K562 (cell line): ENCODE data around the gene GFM2. TPM values are rescaled to one million over a fixed set of nuclear protein-coding genes. Genes with fewer than 3 reads are reported as not detected.

Source experiments
- ARID2 ChIP-seq: fragments of 450-650 bp; IDR thresholded peaks from 2 replicates; pipeline ENCODE4 v1.6.1; 2017; ENCODE audit warnings: antibody characterized with exemption, mild to moderate bottlenecking
- C11orf30 ChIP-seq: fragments of 450-650 bp; IDR thresholded peaks from 2 replicates; pipeline ENCODE4 v1.6.1; 2016; ENCODE audit warnings: low read depth, mild to moderate bottlenecking
- CBX3 ChIP-seq, 2 experiments: IDR thresholded peaks; 1 replicate in 1 of 2; 2 replicates in 1 of 2; pipeline ENCODE4 v1.6.1; 2012; ENCODE audit warnings: inconsistent platforms in 2 of 2, low read length in 2 of 2, borderline replicate concordance in 1 of 2, control low read depth in 1 of 2
- CBX5 ChIP-seq: IDR thresholded peaks from 2 replicates; pipeline ENCODE4 v1.6.1; 2014; ENCODE audit warnings: low read depth, borderline replicate concordance
- CEBPG ChIP-seq, 3 experiments: fragments of 200-800 bp in 1 of 3; sonication (Bioruptor generic) in 1 of 3; sonication (generic) in 1 of 3; formaldehyde crosslinking in 1 of 3; IDR thresholded peaks in 2 of 3; conservative IDR thresholded peaks in 1 of 3; 2 replicates each; pipeline versions ENCODE4 v1.6.1 to v1.8.0; 2016 to 2022; ENCODE audit warnings: missing compliant biosample characterization in 2 of 3, missing genetic modification characterization in 2 of 3, mild to moderate bottlenecking in 1 of 3, missing genetic modification reagents in 1 of 3
- DNMT1 ChIP-seq: fragments of 450-650 bp; IDR thresholded peaks from 2 replicates; pipeline ENCODE4 v1.6.1; 2016; ENCODE audit warnings: antibody characterized with exemption, mild to moderate bottlenecking
- EGR1 ChIP-seq: fragments of 450-650 bp; conservative IDR thresholded peaks from 2 replicates; pipeline ENCODE4 v1.6.1; 2017; ENCODE audit warnings: mild to moderate bottlenecking
- FOXK2 ChIP-seq, 2 experiments: fragments of 450-650 bp; IDR thresholded peaks in 1 of 2; conservative IDR thresholded peaks in 1 of 2; 2 replicates each; pipeline ENCODE4 v1.6.1; 2016; ENCODE audit warnings: low read depth in 2 of 2, mild to moderate bottlenecking in 1 of 2
- HCFC1 ChIP-seq: IDR thresholded peaks from 2 replicates; pipeline ENCODE4 v1.6.1; 2012; ENCODE audit warnings: low read depth, low read length, improper control_type of control experiment
- HNRNPL ChIP-seq: fragments of 200-400 bp; formaldehyde crosslinking; IDR thresholded peaks from 2 replicates; pipeline ENCODE4 v1.6.1; 2017; ENCODE audit warnings: low read depth, mild to moderate bottlenecking, low read length
- MEF2A ChIP-seq: IDR thresholded peaks from 2 replicates; pipeline ENCODE4 v1.6.1; 2011; ENCODE audit warnings: low read depth, mild to moderate bottlenecking, low read length, moderate library complexity; ENCODE audit not compliant: control insufficient read depth
- NCOA6 ChIP-seq: fragments of 450-650 bp; IDR thresholded peaks from 2 replicates; pipeline ENCODE4 v1.6.1; 2017; ENCODE audit warnings: mild to moderate bottlenecking
- PTTG1 ChIP-seq: fragments of 450-650 bp; IDR thresholded peaks from 2 replicates; pipeline ENCODE4 v1.6.1; 2016; ENCODE audit warnings: low read depth, mild to moderate bottlenecking, missing genetic modification characterization, missing compliant biosample characterization
- RBM17 ChIP-seq: fragments of 200-400 bp; formaldehyde crosslinking; IDR thresholded peaks from 2 replicates; pipeline ENCODE4 v1.6.1; 2017; ENCODE audit warnings: low read depth, mild to moderate bottlenecking, low read length, borderline replicate concordance
- SMAD2 ChIP-seq: fragments of 150-350 bp; IDR thresholded peaks from 2 replicates; pipeline ENCODE4 v1.6.1; 2014; ENCODE audit warnings: low read depth, mild to moderate bottlenecking, low read length
- TCF3 ChIP-seq: sonication (generic); formaldehyde crosslinking; IDR thresholded peaks from 2 replicates; pipeline ENCODE4 v1.4.0; 2020; ENCODE audit warnings: mild to moderate bottlenecking, missing genetic modification reagents
- ZNF165 ChIP-seq: fragments of 250-450 bp; sonication (Bioruptor Pico); IDR thresholded peaks from 2 replicates; pipeline ENCODE4 v1.4.0; 2020; ENCODE audit warnings: borderline replicate concordance
- ZNF282 ChIP-seq: sonication (generic); formaldehyde crosslinking; IDR thresholded peaks from 2 replicates; pipeline ENCODE4 v1.8.1; 2023; ENCODE audit warnings: missing genetic modification reagents
- ZNF324 ChIP-seq: fragments of 250-450 bp; sonication (Bioruptor Pico); IDR thresholded peaks from 2 replicates; pipeline ENCODE4 v1.4.0; 2020; ENCODE audit warnings: mild to moderate bottlenecking
- ZNF354B ChIP-seq: fragments of 250-450 bp; sonication (Bioruptor Pico); IDR thresholded peaks from 2 replicates; pipeline ENCODE4 v1.4.0; 2020
- ZNF586 ChIP-seq: fragments of 450-650 bp; formaldehyde crosslinking; conservative IDR thresholded peaks from 2 replicates; pipeline ENCODE4 v1.4.0; 2020; ENCODE audit warnings: mild to moderate bottlenecking, moderate library complexity
- ZNF764 ChIP-seq: fragments of 250-450 bp; sonication (Bioruptor Pico); IDR thresholded peaks from 2 replicates; pipeline ENCODE4 v1.4.0; 2020; ENCODE audit warnings: low read depth, mild to moderate bottlenecking, moderate library complexity
- ZNF79 ChIP-seq: fragments of 250-450 bp; sonication (Bioruptor Pico); IDR thresholded peaks from 2 replicates; pipeline ENCODE4 v1.4.0; 2020; ENCODE audit warnings: low read depth, mild to moderate bottlenecking, moderate library complexity
- polyA plus RNA-seq, 8 experiments: library from polyadenylated mRNA; depleted of rRNA in 4 of 8; stranded (reverse) in 5 of 8; unstranded in 3 of 8; fragments of >200 nt; fragmentation: Nextera tagmentation in 2 of 8; fragmentation: Illumina TruSeq in 1 of 8; extraction: Ambion mirVana in 2 of 8; extraction: Trizol in 1 of 8; gene quantifications; 2 replicates each; pipeline versions ENCODE4 v1.2.1 to v1.2.3, GENCODE V29; 2011 to 2014; ENCODE audit warnings: inconsistent platforms in 1 of 8, missing spikeins in 1 of 8
- total RNA-seq, 7 experiments: library from RNA; depleted of rRNA in 6 of 7; stranded (reverse); fragments of >200 nt in 6 of 7; fragmentation: Illumina TruSeq in 2 of 7; extraction: Trizol in 2 of 7; gene quantifications; 2 replicates each; pipeline versions ENCODE4 v1.2.1 to v1.2.3, GENCODE V29; 2011 to 2021; ENCODE audit warnings: low replicate concordance in 1 of 7
- TF ChIP-seq, protein P1 (sequence below), 3 experiments: fragments of 200-800 bp in 1 of 3; sonication (Bioruptor generic) in 1 of 3; sonication (generic) in 1 of 3; formaldehyde crosslinking in 1 of 3; IDR thresholded peaks; 2 replicates each; pipeline versions ENCODE4 v1.6.1 to v1.8.0; 2016 to 2022; ENCODE audit warnings: mild to moderate bottlenecking in 2 of 3, missing compliant biosample characterization in 2 of 3, missing genetic modification characterization in 2 of 3, missing genetic modification reagents in 1 of 3
- TF ChIP-seq, protein P2 (sequence below): fragments of 450-650 bp; formaldehyde crosslinking; IDR thresholded peaks from 2 replicates; pipeline ENCODE4 v1.4.0; 2022; ENCODE audit warnings: missing genetic modification characterization

GFM2 gene
- total and polyA plus RNA-seq, 9 of the 15 experiments (the other 6 are each of a cell fraction or from before 2014, with no cell fraction given) = 32.8 to 78.2 (median 52.5) TPM

DNA sequence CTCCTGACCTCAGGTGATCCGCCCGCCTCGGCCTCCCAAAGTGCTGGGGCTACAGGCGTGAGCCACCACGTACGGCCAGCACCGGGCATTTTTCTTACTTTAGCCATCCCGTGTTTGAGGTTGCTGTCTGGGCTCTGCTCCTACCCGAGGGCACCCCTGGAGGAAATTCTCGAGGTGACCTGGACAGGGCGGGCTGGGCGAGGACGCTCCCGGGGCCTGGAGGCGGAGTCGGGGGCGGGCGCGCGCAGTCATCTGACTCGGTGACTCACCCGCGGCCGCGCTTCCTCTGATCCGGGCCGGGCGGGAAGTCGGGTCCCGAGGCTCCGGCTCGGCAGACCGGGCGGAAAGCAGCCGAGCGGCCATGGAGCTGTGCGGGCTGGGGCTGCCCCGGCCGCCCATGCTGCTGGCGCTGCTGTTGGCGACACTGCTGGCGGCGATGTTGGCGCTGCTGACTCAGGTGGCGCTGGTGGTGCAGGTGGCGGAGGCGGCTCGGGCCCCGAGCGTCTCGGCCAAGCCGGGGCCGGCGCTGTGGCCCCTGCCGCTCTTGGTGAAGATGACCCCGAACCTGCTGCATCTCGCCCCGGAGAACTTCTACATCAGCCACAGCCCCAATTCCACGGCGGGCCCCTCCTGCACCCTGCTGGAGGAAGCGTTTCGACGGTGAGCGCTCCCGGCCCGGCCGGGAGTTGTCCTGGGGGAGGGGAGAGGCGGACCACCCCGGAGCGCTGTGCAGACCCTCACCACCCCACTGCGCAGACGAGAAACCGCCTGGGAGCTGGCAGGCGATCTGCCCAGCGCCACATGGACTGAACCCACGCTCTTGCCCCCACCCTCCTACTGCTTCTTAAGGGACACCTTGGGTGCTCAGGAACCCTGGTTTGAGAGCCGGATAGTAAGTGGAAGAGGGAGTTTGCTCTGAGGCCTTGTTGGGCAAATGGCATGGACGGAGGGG, 81.7 kb downstream of the GFM2 start, which contains the start of gene HEXB (continued):
- TF ChIP-seq ZNF79 (CRISPR knock-in tag) = no peak
- TF ChIP-seq, protein P1, sequence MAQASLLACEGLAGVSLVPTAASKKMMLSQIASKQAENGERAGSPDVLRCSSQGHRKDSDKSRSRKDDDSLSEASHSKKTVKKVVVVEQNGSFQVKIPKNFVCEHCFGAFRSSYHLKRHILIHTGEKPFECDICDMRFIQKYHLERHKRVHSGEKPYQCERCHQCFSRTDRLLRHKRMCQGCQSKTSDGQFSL (CRISPR knock-in tag; IDR thresholded peaks at IDR 0.05) = no peak
- TF ChIP-seq, protein P1 (tag; IDR thresholded peaks at IDR 0.05) = no peak
- TF ChIP-seq ZNF764 (CRISPR knock-in tag) = no peak
- TF ChIP-seq NCOA6 = peak; percentile 74; the same call in 1 of the 2 replicates
- no peak for TF ChIP-seq DNMT1
- TF ChIP-seq CBX3 (IDR thresholded peaks at IDR 0.05; ENCODE audit: borderline replicate concordance in 1 of 2, low read length in 2 of 2) = no peak
- no peak for TF ChIP-seq SMAD2
- no peak for TF ChIP-seq HCFC1
- TF ChIP-seq PTTG1 (tag) = no peak
- TF ChIP-seq CBX5 = no peak
- TF ChIP-seq ZNF586 = no peak
- TF ChIP-seq ZNF165 (CRISPR knock-in tag) = no peak
- peak; percentile 55; the same call in 1 of the 2 replicates for TF ChIP-seq HNRNPL
- TF ChIP-seq FOXK2 (conservative IDR thresholded peaks at IDR 0.05 in 1 of 2, IDR thresholded peaks at IDR 0.05 in 1 of 2; ENCODE audit: low read depth in 2 of 2) = no peak
- 0 out of 2 replicates have a peak, but pooled peaks have one; percentile 55 for TF ChIP-seq ZNF282 (CRISPR knock-in tag)
- no peak for TF ChIP-seq RBM17
- TF ChIP-seq TCF3 (CRISPR knock-in tag) = no peak
- peak; percentile 63 for TF ChIP-seq EGR1
- TF ChIP-seq CEBPG (CRISPR knock-in tag; IDR thresholded peaks at IDR 0.05) = no peak
- no peak for TF ChIP-seq CEBPG (tag; conservative IDR thresholded peaks at IDR 0.05 in 1 of 2, IDR thresholded peaks at IDR 0.05 in 1 of 2)
- no peak for TF ChIP-seq ZNF354B (CRISPR knock-in tag)
- TF ChIP-seq, protein P2, sequence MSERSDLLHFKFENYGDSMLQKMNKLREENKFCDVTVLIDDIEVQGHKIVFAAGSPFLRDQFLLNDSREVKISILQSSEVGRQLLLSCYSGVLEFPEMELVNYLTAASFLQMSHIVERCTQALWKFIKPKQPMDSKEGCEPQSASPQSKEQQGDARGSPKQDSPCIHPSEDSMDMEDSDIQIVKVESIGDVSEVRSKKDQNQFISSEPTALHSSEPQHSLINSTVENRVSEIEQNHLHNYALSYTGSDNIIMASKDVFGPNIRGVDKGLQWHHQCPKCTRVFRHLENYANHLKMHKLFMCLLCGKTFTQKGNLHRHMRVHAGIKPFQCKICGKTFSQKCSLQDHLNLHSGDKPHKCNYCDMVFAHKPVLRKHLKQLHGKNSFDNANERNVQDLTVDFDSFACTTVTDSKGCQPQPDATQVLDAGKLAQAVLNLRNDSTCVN (CRISPR knock-in tag) = no peak
- TF ChIP-seq ARID2 = no peak
- TF ChIP-seq C11orf30 = no peak
- TF ChIP-seq MEF2A = no peak
- TF ChIP-seq ZNF324 = no peak
